ENCODE results near the gene SOX6. TPM values are rescaled to one million over a fixed set of nuclear protein-coding genes. Genes with fewer than 3 reads are reported as not detected.

The SOX6 gene
- total RNA-seq, 1 donor from 2014 or later = 19.6 TPM

GRCh38 chr11:16186680-16187079 is 169.7 kb downstream of the SOX6 start:
- peaks cover 16% of the 10 kb centered on the region for H3K4me1 Mint-ChIP-seq
- H3K27ac Mint-ChIP-seq (ENCODE audit: unreplicated experiment) = no peak overlapping the region
- no peak for TF ChIP-seq CTCF (conservative IDR thresholded peaks at IDR 0.05)
- no peak overlapping the region for H3K4me3 Mint-ChIP-seq
- no peaks in the 10 kb centered on the region for H3K9me3 Mint-ChIP-seq
- H3K27me3 Mint-ChIP-seq (ENCODE audit: low read depth) = no peaks in the 10 kb centered on the region
- no peak for DNase-seq (ENCODE audit: low read depth, low spot score)
- H3K36me3 Mint-ChIP-seq (ENCODE audit: low read depth) = no peaks in the 10 kb centered on the region

DNA sequence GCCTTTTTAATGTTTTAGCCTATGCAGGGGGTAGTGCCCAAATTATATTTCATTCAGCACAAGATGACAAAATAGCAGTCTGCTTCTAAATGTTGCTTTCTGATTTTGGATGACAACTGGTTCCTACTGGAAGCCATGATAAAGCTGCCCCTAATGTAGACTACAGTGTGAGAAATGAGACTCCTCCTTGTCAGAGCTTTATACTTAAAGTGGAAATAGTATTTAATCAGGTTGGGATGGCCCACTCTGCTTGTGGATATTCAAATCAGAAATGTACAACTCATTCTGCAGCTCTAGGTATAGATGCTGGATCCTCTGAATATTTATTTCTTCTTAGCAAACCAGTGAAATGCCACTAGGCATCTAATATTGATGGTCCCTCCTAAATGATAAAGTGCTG is 171.3 kb downstream of the SOX6 start:
- TF ChIP-seq CTCF (conservative IDR thresholded peaks at IDR 0.05) = no peak
- no peak overlapping the region for H3K27ac Mint-ChIP-seq (ENCODE audit: unreplicated experiment)
- H3K4me3 Mint-ChIP-seq = no peak overlapping the region
- peaks cover 15% of the 10 kb centered on the region for H3K4me1 Mint-ChIP-seq
- H3K36me3 Mint-ChIP-seq (ENCODE audit: low read depth) = no peaks in the 10 kb centered on the region
- no peaks in the 10 kb centered on the region for H3K9me3 Mint-ChIP-seq
- DNase-seq (ENCODE audit: low read depth, low spot score) = no peak
- no peaks in the 10 kb centered on the region for H3K27me3 Mint-ChIP-seq (ENCODE audit: low read depth)

GRCh38 chr11:16184588-16184987 is 171.8 kb downstream of the SOX6 start:
- H3K27ac Mint-ChIP-seq (ENCODE audit: unreplicated experiment) = no peak overlapping the region
- no peaks in the 10 kb centered on the region for H3K9me3 Mint-ChIP-seq
- peaks cover 20% of the 10 kb centered on the region for H3K4me1 Mint-ChIP-seq
- no peaks in the 10 kb centered on the region for H3K27me3 Mint-ChIP-seq (ENCODE audit: low read depth)
- no peaks in the 10 kb centered on the region for H3K36me3 Mint-ChIP-seq (ENCODE audit: low read depth)
- no peak for TF ChIP-seq CTCF (conservative IDR thresholded peaks at IDR 0.05)
- DNase-seq (ENCODE audit: low read depth, low spot score) = no peak
- H3K4me3 Mint-ChIP-seq = no peak overlapping the region

DNA sequence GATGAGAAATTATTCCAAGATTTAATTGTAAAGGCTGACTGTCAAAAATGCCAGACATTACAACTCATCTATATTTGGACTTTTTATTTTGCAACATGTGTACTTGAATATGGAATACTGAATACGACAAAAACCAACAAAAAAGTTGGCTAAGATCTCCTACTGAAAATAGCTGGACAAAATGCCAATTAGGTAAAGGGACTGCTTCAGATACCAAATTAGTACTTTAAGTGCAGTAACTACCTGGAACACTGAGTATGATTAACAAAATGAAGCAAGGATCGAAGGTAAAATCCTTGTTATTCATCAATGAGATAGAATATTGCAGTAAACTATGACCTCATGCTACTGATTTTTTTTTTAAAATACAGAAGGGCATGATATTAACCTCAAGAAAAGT is 173.8 kb downstream of the SOX6 start:
- no peak overlapping the region for H3K4me3 Mint-ChIP-seq
- no peaks in the 10 kb centered on the region for H3K27me3 Mint-ChIP-seq (ENCODE audit: low read depth)

GRCh38 chr11:16180868-16181267 is 175.5 kb downstream of the SOX6 start:
- Mint-ChIP-seq H3K9me3 (no peaks in the 10 kb centered on the region), H3K4me3 (no peak overlapping the region), H3K4me1 (peaks cover 24% of the 10 kb centered on the region), H3K27ac (ENCODE audit: unreplicated experiment) (no peak overlapping the region), H3K27me3 (ENCODE audit: low read depth) (no peaks in the 10 kb centered on the region), H3K36me3 (ENCODE audit: low read depth) (no peaks in the 10 kb centered on the region)
- DNase-seq (ENCODE audit: low read depth, low spot score) = no peak
- TF ChIP-seq CTCF (conservative IDR thresholded peaks at IDR 0.05) = no peak

More for the DNA sequence above, 173.8 kb downstream of the SOX6 start:
- no peak for TF ChIP-seq CTCF (conservative IDR thresholded peaks at IDR 0.05)
- Mint-ChIP-seq H3K36me3 (ENCODE audit: low read depth) (no peaks in the 10 kb centered on the region), H3K9me3 (no peaks in the 10 kb centered on the region), H3K4me1 (peaks cover 24% of the 10 kb centered on the region), H3K27ac (ENCODE audit: unreplicated experiment) (no peak overlapping the region)
- DNase-seq (ENCODE audit: low read depth, low spot score) = no peak

GRCh38 chr11:16179676-16180075 is 176.7 kb downstream of the SOX6 start:
- H3K27me3 Mint-ChIP-seq (ENCODE audit: low read depth) = no peaks in the 10 kb centered on the region
- no peak for DNase-seq (ENCODE audit: low read depth, low spot score)
- H3K4me1 Mint-ChIP-seq = peaks cover 21% of the 10 kb centered on the region
- no peak overlapping the region for H3K27ac Mint-ChIP-seq (ENCODE audit: unreplicated experiment)
- H3K4me3 Mint-ChIP-seq = no peak overlapping the region
- TF ChIP-seq CTCF (conservative IDR thresholded peaks at IDR 0.05) = no peak
- H3K36me3 Mint-ChIP-seq (ENCODE audit: low read depth) = no peaks in the 10 kb centered on the region
- H3K9me3 Mint-ChIP-seq = no peaks in the 10 kb centered on the region

All from neural crest cell (in vitro differentiated cells).